KBM-7 (cell line): ENCODE results near the gene PGGHG.
A peak's percentile ranks its signal among the peaks of the same experiment; 100 is the strongest.
"Not testable (repeated sequence)": the region's sequence is repeated elsewhere in the genome, so short reads cannot be mapped to it uniquely, and the experiment has no call there.

Experiments used
- DNase-seq: peaks from one replicate; pipeline ENCODE4 v3.0.0-alpha.2; 2015
- in situ Hi-C: fragments of 300-500 bp; cut with MboI; formaldehyde crosslinking; loops from 2 replicates; pipeline ENCODE4 v1.14.3; 2020; ENCODE audit warnings: low sequenced_read_pairs, low pct_unique_long_range_greater_than_20kb, mixed read lengths

The PGGHG gene

GRCh38 chr11:324593-325517 is 35.9 kb downstream of the PGGHG start:
- DNase-seq, in situ Hi-C loops: not testable (repeated sequence)

GRCh38 chr11:325796-326591 is 37.1 kb downstream of the PGGHG start:
- DNase-seq, result no peak
- in situ Hi-C loops, result no loop called here

- in situ Hi-C loops, result no loop called here
- no peak for DNase-seq
Measured at GRCh38 chr11:326592-326841, 37.6 kb downstream of the PGGHG start.

GRCh38 chr11:326842-327580 is 38.1 kb downstream of the PGGHG start:
- peak; percentile 88 for DNase-seq
- in situ Hi-C loops, result no loop called here

- no peak for DNase-seq
- in situ Hi-C loops, result no loop called here
Measured at GRCh38 chr11:327581-327923, 38.6 kb downstream of the PGGHG start.

- in situ Hi-C loops, result no loop called here
- DNase-seq, result no peak
Measured at GRCh38 chr11:328012-328411, 39.1 kb downstream of the PGGHG start.

- DNase-seq, in situ Hi-C loops: not testable (repeated sequence)
Measured at GRCh38 chr11:328516-329100, 39.7 kb downstream of the PGGHG start.

GRCh38 chr11:329886-330253 is 40.9 kb downstream of the PGGHG start:
- in situ Hi-C loops, result no loop called here

GRCh38 chr11:330307-330693 is 41.4 kb downstream of the PGGHG start:
- in situ Hi-C loops, result no loop called here
- DNase-seq, result no peak

More at GRCh38 chr11:329886-330253, 40.9 kb downstream of the PGGHG start:
- DNase-seq, result no peak

- no peak for DNase-seq
Measured at GRCh38 chr11:330694-331357, 41.9 kb downstream of the PGGHG start.

GRCh38 chr11:331358-332060 is 42.6 kb downstream of the PGGHG start:
- in situ Hi-C loops, result no loop called here

More at GRCh38 chr11:330694-331357, 41.9 kb downstream of the PGGHG start:
- in situ Hi-C loops, result no loop called here

GRCh38 chr11:332651-333480 is 43.9 kb downstream of the PGGHG start:
- no peak for DNase-seq
- in situ Hi-C loops, result no loop called here

More at GRCh38 chr11:331358-332060, 42.6 kb downstream of the PGGHG start:
- DNase-seq, result no peak

- in situ Hi-C loops, DNase-seq: not testable (repeated sequence)
Measured at GRCh38 chr11:333616-334263, 44.8 kb downstream of the PGGHG start.

GRCh38 chr11:334264-334994 is 45.5 kb downstream of the PGGHG start:
- in situ Hi-C loops, result no loop called here
- DNase-seq, result no peak

- in situ Hi-C loops, result no loop called here
- DNase-seq, result peak; percentile 86
Measured at GRCh38 chr11:335779-336658, 47.1 kb downstream of the PGGHG start.
